IPS DF 4.7 (cell line): ENCODE results near the gene KHK.
A peak's percentile ranks its signal among the peaks of the same experiment; 100 is the strongest.

Source experiments
- DNase-seq: peaks from one replicate; pipeline ENCODE4 v3.0.0-alpha.2; 2013; ENCODE audit warnings: low spot score; ENCODE audit errors: extremely low read depth

The KHK gene

GRCh38 chr2:27081984-27082772 lies 4.4 kb upstream of the KHK start:
- DNase-seq = no peak

- no peak for DNase-seq
These were observed 3.7 kb upstream of the KHK start for GRCh38 chr2:27082773-27083409.

GRCh38 chr2:27083410-27084296 lies 2.9 kb upstream of the KHK start:
- DNase-seq = no peak

GRCh38 chr2:27084297-27085061 lies 2.1 kb upstream of the KHK start:
- no peak for DNase-seq

- no peak for DNase-seq
These were observed 1.4 kb upstream of the KHK start for GRCh38 chr2:27085062-27085672.

GRCh38 chr2:27085673-27086089 lies 891 bp upstream of the KHK start:
- no peak for DNase-seq

- DNase-seq = peak; percentile 64
These were observed 365 bp upstream of the KHK start for GRCh38 chr2:27086090-27086723.

GRCh38 chr2:27087823-27088410 lies 1.3 kb downstream of the KHK start:
- DNase-seq = no peak

- DNase-seq = no peak
These were observed 2.1 kb downstream of the KHK start for GRCh38 chr2:27088634-27089033.

GRCh38 chr2:27089111-27089954 lies 2.8 kb downstream of the KHK start:
- no peak for DNase-seq

GRCh38 chr2:27091746-27092695 lies 5.4 kb downstream of the KHK start:
- DNase-seq = no peak

GRCh38 chr2:27092696-27093429 lies 6.3 kb downstream of the KHK start:
- DNase-seq = no peak

- DNase-seq = no peak
These were observed 7.1 kb downstream of the KHK start for GRCh38 chr2:27093430-27094352.

- DNase-seq = no peak
These were observed 7.9 kb downstream of the KHK start for GRCh38 chr2:27094353-27094984.

GRCh38 chr2:27095427-27095744 lies 8.8 kb downstream of the KHK start:
- no peak for DNase-seq
